Colonic mucosa (tissue), 4 donors: ENCODE results near the gene PWWP2A. TPM values are rescaled to one million over a fixed set of nuclear protein-coding genes. Genes with fewer than 3 reads are reported as not detected.
A peak's percentile ranks its signal among the peaks of the same experiment; 100 is the strongest.
"Not testable (repeated sequence)": the region's sequence is repeated elsewhere in the genome, so short reads cannot be mapped to it uniquely, and the experiment has no call there.

Source experiments
- DNase-seq: peaks from one replicate; pipeline ENCODE4 v3.0.0-alpha.2; 2020
- H3K27ac ChIP-seq: fragments of 200-600 bp; one replicate; pipeline ENCODE4 v1.8.0; 2021
- H3K27me3 ChIP-seq: fragments of 200-600 bp; one replicate; pipeline ENCODE4 v1.8.0; 2021
- H3K36me3 ChIP-seq: fragments of 200-600 bp; one replicate; pipeline ENCODE4 v1.8.0; 2021
- H3K4me1 ChIP-seq: fragments of 200-600 bp; one replicate; pipeline ENCODE4 v1.8.0; 2021; ENCODE audit warnings: mild to moderate bottlenecking
- H3K4me3 ChIP-seq: fragments of 200-600 bp; one replicate; pipeline ENCODE4 v1.8.0; 2021
- H3K9ac ChIP-seq, 2 donors: one replicate each; pipeline ENCODE4 v1.7.0; 2013; ENCODE audit warnings: control low read depth in 2 of 2, low read depth in 2 of 2, low read length in 2 of 2
- H3K9me3 ChIP-seq: fragments of 200-600 bp; one replicate; pipeline ENCODE4 v1.8.0; 2021
- CTCF ChIP-seq: fragments of 200-600 bp; IDR thresholded peaks from one replicate; pipeline ENCODE4 v1.8.0; 2022; ENCODE audit warnings: antibody characterized with exemption, mild to moderate bottlenecking
- intact Hi-C: fragments of 100-400 bp; cut with DNase I; formaldehyde crosslinking; loops from one replicate; pipeline ENCODE4 v1.14.1; 2022
- total RNA-seq, 2 donors: library from RNA; stranded (reverse); fragmentation: NEBNext Ultra II Directional in 1 of 2; extraction: Animal tissue kit (Norgen Biotek cat#: 25700) in 1 of 2; gene quantifications; one replicate each; pipeline ENCODE4 v1.2.1, GENCODE V29; 2021
- donor health status: healthy.
- donor health status: DM: no; HTN: no; CAD: no.
- donor health status: DM: no; HTN: no; CAD: no.

The PWWP2A gene
- total RNA-seq, 2 donors from 2014 or later = 44.0 to 47.6 TPM

GRCh38 chr5:160165137-160166068, 46.2 kb upstream of the PWWP2A start:
- Histone ChIP-seq H3K4me3 (no peak overlapping the region), H3K4me1 (peaks cover 6% of the 10 kb centered on the region), H3K27ac (peak overlapping the region; percentile 70), H3K9ac (peak overlapping the region in 1 of 2 donors; percentile 7), H3K36me3 (no peaks in the 10 kb centered on the region), H3K27me3 (no peaks in the 10 kb centered on the region), H3K9me3 (no peaks in the 10 kb centered on the region)
- intact Hi-C loops = no loop called here
- no peak for TF ChIP-seq CTCF
- peak; percentile 72 for DNase-seq

GRCh38 chr5:160162910-160163309, 43.7 kb upstream of the PWWP2A start:
- Histone ChIP-seq H3K9ac (no peak overlapping the region), H3K27ac (no peak overlapping the region), H3K36me3 (no peaks in the 10 kb centered on the region), H3K4me3 (no peak overlapping the region), H3K27me3 (no peaks in the 10 kb centered on the region), H3K9me3 (no peaks in the 10 kb centered on the region), H3K4me1 (peaks cover 6% of the 10 kb centered on the region)
- TF ChIP-seq CTCF = no peak
- DNase-seq = no peak
- intact Hi-C loops = no loop called here

GRCh38 chr5:160161626-160162025, 42.4 kb upstream of the PWWP2A start:
- intact Hi-C loops = no loop called here
- Histone ChIP-seq H3K4me3 (no peak overlapping the region), H3K27ac (no peak overlapping the region), H3K36me3 (no peaks in the 10 kb centered on the region), H3K9ac (no peak overlapping the region), H3K4me1 (peaks cover 6% of the 10 kb centered on the region), H3K27me3 (no peaks in the 10 kb centered on the region), H3K9me3 (no peaks in the 10 kb centered on the region)
- no peak for TF ChIP-seq CTCF
- no peak for DNase-seq

GRCh38 chr5:160160875-160161274, 41.6 kb upstream of the PWWP2A start:
- H3K27me3 ChIP-seq, DNase-seq, H3K9me3 ChIP-seq, H3K9ac ChIP-seq, intact Hi-C loops, H3K4me3 ChIP-seq, H3K4me1 ChIP-seq, H3K27ac ChIP-seq, H3K36me3 ChIP-seq: not testable (repeated sequence)

- Histone ChIP-seq H3K27ac (no peak overlapping the region), H3K9me3 (no peaks in the 10 kb centered on the region), H3K4me1 (peaks cover 4% of the 10 kb centered on the region), H3K36me3 (no peaks in the 10 kb centered on the region), H3K9ac (no peak overlapping the region), H3K27me3 (no peaks in the 10 kb centered on the region), H3K4me3 (no peak overlapping the region)
- no peak for DNase-seq
- no peak for TF ChIP-seq CTCF
- intact Hi-C loops = no loop called here
Observed at GRCh38 chr5:160159991-160160792, 40.9 kb upstream of the PWWP2A start.
